ENCODE results near the gene TBXAS1.

TBXAS1 gene

DNA sequence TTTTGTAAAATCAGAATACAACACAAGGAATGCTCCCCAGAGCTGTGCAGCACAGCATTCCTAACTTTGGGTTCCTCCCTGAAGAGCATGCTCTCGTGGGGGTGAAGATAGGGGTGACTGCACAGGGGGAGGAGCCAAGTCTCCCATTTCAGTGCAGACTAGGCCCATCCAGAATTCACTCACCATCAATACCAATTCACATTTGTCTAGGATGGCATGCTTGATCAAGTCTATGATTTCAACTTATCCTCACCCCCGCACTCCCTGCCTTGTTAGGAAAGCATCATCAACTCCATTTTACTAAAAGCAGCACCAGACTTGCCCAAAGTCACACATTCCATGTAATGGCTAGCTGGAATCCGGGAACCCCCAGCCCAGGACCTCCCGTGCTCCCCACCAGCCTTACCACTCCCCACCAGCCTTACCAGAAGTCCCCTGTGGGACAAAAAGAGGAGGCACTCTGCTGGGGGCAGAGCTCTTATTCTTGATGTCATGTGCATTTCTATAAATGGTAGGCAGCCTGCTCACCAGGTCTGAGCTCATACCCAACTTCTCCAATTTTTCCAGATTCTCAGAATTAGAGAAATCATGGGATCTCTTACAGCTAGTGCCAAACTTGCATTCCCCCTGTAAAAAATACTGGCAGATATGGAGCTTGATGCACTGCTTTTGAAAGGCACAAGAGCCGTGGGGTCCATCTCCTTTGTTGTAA is 227.5 kb downstream of the TBXAS1 start:
- DNase-seq = no peak

DNA sequence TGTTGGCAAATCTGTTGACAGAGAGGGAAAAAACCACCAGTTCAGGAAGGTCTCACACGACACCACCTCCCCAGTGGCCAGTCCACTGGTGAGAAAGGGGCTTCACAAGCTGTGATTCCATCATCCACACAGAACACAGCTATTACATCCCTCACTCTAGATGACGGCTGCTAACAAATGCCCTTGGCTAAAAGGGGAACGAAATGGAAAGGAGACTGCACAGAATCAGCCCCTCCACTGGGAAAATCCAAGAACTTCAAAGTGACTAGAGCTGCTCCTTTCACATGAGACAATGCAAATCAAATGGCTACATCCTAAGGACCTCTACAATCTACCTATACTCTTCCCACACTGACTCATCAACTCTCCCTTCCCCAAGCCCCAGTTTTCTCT is 228.1 kb downstream of the TBXAS1 start:
- DNase-seq = no peak

DNA sequence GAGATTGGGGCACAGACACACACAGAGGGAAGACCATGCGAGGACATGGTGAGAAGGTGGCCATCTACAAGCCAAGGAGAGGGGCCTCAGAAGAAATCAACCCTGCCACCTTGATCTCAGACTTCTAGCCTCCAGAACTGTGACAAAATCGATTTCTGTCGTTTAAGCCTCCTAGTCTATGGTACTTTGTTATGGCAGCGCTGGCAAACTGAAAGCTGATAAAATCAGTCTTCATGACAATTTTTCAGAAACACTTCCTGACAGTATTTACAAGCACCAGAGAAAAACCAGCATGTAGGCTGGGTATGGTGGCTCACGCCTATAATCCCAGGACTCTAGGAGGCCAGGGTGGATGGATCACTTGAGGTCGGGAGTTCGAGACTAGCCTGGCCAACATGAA is 229.5 kb downstream of the TBXAS1 start:
- no peak for DNase-seq

DNA sequence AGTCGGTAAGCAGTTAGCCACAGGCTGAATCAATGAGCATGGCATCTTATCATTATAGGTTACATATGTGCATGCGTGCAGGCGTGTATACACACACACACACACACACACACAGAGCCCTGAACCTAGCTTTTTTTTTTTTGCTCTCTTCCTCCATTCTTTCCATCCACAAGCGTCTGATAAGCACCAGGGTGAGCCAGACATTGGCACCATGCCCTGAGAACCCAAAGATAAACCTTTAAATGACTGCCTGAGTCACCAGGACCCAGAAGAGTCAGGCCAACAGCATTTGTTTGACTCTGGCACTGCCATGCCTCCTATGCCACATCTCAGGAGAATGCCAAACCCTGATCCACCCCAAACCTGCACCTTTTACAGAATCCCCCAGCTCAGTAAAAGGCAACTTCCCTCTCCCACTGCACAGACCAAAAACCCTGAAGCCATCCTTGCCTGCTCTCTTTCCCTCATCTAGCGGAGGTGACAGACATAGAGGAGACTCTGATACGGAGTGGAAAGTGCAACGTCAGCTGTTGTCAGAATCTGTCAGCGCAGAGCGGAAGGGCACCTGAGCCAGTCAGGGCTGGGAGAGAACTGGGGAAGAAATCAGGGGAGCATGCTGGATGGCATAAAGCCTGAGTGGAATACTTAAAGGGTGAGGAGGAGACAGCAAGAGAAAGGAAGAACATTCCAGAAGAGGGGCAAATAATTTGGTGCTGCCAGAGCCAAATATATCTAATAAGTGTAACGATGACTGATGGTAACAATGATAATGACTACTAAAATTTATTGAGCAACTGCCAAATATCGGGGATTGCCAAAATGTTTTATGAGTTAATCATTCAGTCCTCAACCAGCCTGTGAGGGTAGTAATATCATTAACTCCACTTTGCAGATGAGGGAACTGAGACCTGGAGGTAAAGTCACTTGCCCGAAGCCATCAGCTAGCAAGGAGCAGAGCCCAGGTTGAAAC is 230.5 kb downstream of the TBXAS1 start:
- DNase-seq = peak; percentile 47 to 63

DNA sequence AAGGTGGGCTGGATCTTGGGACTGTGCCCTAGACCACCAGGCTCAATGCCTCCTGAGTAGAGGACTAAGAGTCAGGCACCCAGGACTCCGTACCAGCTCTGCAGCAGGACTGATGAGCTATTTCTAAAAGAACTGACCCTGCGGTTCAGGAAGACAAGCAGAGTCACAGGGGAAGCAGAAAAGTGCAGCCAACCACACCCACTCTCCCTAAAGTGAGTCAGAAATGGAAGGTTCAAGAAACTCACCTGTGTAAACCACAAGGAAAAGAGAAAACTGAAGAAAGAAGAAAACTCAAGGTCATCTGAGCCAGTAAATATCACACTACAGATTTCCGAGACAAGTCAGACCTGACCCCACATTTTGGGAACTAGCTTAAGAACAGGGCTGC is 231.2 kb downstream of the TBXAS1 start:
- no peak for DNase-seq

DNA sequence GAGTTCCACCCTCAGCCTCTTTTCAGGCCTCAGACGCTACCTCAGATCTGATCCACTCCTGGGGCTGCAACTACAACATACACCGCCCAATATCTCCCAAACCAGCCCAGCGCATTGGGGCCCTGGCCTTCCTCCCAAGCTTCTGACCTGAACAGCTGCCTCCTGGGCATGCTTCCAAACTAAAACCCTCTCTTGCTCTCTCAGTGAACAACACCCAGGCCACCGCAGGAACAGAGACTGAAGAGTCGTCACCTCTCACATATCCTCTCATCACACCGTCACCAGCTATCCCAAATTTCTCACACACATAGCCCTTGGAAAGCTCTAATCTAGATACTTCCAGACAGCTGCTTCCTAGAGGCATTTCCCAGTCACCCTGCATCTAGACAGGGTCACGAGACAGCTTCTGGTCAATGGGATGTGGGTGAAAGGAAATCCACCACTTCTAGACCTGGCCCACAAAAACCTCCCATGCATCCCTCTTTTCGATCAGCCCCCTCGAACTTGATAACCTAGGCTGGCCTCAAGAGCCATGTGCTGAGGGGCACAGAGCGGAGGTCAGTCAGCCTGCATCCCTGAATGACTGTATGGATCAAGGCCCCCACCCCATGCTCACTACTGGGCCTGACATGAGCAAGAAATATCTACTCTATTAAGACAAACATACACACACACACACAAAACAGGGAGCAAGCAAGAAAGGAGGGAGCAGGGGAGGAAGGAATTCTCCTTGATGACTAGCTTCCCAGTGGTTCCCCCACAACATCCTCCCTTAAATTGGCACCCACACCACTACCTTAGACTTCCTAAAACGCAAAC is 231.9 kb downstream of the TBXAS1 start:
- DNase-seq = no peak

DNA sequence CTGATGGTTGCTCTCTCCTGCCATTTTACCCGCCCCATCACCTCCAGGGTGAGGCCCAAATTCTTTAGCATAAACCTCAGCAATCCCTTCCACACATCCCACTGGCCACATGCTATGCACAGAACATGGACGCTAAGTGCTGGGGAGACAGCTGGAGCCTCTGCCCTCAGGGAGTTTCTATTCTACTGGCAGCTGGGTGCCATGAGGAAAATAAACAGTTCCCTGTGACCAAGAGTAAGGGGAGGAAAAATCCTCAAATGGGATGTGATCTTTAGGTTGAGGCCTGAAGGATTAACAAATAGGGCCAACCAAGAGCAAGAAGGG is 232.5 kb downstream of the TBXAS1 start:
- DNase-seq = no peak

- DNase-seq = peak; percentile 35 to 38
Observed at GRCh38 chr7:140062118-140062527, 233.1 kb downstream of the TBXAS1 start.

DNA sequence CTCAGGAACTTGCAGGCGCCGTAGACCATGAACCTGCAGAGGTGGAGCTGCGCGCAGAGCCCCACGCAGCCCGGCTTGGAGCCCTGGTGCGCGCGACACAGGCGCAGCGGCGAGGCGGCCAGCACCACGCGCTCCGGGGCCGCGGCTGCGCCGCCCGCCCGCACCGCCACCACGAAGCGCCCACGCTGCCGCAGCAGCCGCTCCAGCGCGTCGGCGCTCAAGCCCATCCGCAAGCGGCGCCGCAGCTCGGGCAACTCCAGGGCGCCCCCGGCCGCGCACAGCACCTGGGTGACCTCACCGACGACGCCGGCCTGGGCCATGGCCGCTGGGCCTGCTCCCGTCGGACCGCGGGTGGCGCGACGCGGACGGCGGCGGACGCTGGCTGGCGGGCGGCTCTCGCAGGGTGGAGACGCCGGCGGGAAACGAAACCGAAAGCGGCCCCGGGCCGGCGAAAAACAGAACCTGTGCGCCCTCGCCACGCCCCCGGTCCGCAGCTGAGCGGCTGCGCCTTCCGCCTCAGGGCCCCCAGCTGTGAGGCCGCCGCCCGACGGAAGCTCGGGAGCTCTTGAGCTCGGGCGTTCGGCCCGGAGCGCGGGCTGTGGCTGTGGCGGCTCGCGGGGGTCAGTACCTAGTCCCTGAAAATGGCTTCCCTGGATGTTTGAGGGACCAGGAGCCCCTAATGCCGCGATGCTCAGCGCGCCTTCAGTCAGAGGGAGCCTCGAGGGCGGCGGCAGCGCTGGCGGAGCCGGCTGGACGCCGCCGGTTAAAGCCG is 233.7 kb downstream of the TBXAS1 start, which contains the start of gene PARP12:
Gene PARP12, minus strand, starts transcription at position 424 of the 772 bp plus-strand sequence. Its CDS starts 104 bp downstream, at position 320.
- peak; percentile 83 to 87 for DNase-seq

DNA sequence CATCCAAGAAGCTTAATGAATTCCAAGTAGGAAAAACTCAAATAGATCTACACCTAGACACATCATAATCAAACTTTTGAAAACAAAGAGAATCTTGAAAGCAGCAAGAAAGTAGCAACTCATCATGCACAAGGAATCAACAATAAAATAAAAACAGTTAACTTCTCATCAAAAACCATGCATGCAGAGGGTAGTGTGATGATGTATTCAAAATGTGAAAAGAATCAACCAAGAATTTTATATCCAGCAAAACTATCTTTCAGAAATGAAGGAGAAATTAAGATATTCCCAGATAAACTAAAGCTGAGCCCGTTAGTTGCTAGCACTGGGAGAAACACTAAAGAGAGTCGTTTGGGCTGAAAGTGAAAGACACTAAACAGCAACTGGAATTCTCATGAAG is 238.0 kb downstream of the TBXAS1 start:
- no peak for DNase-seq

- no peak for DNase-seq
Observed at GRCh38 chr7:140068033-140068432, 239.0 kb downstream of the TBXAS1 start.

DNA sequence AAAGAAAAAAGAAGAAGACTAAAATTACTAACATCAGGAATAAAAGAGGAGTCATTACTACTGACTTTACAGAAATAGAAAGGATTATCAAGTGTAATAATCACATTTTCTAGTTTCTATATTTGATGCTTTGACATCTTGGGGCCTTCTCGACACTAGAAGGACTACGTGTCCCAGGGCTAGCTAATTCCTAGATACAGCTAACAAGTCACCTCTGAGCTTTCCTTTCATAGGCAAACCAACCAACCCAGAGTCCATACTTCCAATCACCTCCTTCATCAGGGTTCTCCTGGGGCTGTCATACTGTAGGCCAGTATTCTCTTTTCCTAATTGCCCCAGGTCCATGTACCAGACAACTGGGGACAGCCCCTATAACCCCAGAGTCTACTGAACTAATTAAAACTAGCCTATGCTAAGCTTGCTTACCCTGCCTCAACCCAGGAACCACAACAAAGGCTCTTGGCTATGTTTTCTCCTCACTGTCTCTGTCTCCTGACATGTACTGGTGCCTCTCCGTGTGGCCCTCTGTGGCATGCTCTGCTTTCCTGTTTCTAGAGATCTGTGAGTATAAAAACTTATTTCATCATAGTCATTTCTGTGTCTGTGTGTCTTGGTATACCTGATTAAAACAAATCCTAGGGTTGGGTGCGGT is 240.4 kb downstream of the TBXAS1 start:
- no peak for DNase-seq
